NCI-H2107 (cell line): ENCODE data around the gene GPC4.

Experiments used
- DNase-seq: peaks from one replicate; lab custom pipeline; 2025; lab: John Stamatoyannopoulos, UW

The GPC4 gene

DNA sequence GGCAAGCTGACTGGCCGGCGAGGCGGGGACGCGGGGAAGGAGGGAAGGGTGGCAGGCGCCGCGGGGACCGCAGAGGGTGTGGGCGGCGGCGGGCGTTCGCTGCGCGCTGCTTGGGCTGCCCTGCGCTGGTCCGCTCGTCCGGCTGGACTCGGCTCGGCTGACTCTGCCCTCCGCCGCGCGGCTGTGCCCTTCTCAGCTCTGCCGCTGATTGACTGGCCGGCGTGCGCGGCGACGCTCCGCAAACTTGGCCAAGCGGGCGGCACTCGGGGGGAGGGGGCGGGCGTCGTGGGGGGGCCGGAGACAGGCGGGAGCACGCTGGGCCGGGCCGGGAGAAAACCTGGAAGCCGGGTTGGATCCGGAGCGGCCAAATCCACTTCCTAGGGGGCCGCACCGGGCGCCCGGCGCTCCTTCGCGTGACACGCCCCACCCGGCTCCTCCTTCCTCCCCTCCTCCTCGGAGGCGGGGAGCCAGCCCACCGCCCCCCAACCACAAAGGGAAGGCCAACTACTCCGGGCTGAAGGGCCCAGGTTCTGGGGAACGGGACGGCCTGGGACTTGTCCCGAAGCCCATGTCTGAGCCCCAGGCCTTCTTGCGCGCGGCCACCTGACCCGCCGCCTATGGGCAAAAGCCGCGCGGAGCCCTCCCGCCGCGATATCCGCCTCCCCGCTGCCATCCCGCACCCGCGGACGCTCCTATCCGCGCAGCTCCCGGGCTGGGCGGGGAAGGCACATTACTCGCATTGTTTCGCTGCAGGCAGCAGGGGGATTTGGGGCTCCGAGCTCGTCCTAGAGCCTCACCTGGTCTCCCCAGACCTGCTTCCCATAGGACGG, at the start of gene GPC4:
GPC4 (minus strand) TSS at position 214 of the 830 bp plus-strand sequence. CDS start 524 bp downstream, outside the sequence.
- DNase-seq, result no peak

DNA sequence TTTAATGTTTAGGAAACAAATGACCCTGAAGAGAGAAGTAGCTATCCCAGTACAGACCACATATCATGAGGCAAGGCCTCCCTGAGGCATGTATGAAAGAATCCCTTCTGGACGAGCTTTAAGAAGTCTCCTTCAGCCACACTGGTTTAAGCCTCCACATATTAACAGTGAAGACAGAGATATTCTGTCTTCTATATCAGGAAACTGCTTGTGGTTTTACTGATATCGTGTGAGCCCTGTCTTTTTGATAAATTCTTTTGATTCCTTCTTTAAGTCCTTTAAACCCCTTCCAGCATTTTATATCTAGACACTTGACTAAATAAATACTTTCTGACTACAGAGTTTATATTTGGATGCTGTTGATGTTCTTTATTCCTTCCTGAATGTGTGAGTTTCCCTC, 45.9 kb upstream of the GPC4 start:
- DNase-seq, result no peak

DNA sequence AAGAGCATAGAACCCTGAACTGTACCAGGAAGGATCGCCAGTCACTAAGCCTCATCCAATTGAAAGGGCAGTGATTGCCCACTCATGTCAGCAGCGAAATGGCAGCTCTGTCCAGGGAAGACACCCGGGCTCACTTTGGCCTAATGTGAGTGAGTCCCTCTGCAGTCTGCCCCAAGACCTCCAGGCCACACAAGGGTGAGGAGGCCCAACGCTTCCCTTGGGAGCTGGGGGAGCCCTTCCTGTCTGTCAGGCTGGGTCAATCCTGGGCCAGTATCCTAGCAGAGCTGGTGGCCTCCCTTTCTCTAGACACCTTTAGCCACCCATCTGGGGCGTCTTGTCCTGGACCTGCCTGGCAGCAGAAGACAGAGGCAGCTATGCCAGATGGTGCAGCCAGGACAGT, 39.6 kb upstream of the GPC4 start:
- DNase-seq, result no peak

DNA sequence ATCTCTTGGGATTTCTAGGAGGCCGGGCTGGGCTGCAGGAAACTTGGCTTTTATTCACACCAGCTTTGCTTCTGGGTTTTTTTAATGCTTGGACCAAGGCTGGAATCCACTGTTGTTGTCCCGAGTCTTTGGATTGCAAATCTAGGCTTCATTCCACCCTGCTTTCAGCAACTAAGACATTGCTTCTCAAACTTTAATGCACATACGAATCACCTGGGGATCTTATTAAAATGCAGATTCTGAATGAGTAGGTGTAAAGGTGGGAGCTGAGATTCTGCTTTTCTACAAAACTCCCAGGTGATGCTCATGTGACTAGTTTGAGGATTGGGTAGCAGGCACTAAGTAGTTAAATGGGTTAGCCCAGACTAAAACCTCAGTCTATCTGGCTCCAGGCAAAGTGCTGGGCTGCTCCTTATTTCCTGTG, 39.2 kb upstream of the GPC4 start:
- DNase-seq, result no peak

DNA sequence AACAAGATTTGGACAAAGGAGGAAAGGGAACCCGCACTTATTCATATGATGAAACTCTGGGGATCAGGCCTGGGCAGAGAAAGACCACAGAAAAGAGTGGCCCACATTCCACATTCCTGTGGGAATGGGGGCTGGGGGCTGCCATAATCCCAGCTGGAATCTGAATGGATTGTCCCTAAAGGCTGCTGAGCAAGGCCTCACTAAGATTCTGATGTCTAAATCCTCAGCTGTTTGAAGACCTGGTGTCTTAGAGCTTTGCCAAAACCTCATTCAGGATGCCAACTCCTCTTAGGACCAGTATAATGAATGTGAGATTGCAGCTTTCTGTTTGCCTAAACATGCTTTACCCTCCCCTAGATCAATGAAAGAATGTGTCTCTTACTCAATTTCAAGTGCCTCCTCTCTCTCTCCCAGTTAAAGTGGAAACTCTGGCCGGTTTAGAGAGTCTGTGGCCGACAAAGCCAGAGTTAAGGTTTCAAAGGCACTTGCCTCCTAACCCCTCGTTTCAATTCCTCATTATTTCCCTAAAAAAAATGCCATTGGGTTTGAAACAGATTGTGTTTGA, 33.3 kb upstream of the GPC4 start:
- DNase-seq, result no peak

DNA sequence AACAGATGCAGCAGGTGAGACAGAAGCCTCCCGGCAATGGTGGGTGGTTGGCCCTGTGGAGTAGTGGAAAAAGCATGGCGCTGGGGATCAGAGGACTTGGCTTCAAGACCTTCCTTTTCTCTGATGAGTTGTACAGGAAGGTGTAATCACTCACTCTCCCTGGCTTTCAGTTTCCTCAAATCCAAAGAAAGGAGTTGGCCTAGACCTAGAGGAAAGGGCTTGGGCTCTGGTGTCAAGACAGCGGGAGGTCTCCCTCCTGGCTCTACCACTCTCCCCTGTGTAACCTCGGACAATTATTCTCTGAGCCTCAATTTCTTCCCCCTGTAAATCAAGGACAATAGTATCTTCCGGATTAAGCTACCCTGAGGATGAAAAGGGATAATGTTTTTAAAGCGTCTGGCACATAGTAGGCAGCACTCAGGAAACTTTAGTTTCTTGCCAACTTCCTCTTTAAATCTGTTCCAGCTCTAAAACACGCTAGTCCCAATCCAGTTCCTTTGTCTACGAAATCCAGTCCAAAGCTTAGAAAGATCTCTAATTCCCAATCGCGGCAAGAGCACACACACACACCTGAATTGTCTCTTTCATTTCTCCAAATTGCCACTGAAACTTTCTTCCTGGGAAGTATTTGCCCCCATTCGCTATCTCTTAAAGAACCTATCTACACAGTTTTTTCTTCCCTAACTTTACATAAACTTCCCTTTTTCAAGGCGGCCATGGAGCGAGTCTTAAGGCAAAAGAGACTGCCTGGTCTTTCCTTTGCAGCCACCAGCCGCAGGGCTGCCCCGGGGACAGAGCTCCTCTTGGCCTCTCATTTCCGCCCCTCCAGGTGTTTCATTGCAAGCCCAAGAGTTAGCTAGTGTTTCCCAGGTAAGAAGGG, 29.9 kb upstream of the GPC4 start:
- no peak for DNase-seq

DNA sequence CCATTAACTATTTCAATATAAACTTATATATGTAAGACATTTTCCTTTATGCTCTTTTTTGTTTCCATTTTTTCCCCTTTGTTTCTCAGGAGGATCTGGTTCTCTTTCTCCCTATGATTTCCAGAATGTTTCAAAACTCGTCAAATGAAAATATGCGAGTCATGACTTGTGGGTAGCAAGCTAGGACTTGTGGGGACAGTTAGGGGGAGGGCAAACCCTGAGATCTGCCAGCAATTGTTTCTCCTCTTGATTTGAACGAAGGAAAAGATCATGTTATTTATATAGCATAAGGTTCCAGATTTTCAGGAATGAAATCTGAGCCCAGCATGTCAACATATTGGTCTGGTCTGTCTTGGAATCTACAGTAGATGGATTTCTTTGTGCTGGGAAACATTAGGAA, 28.9 kb upstream of the GPC4 start:
- DNase-seq, result no peak

DNA sequence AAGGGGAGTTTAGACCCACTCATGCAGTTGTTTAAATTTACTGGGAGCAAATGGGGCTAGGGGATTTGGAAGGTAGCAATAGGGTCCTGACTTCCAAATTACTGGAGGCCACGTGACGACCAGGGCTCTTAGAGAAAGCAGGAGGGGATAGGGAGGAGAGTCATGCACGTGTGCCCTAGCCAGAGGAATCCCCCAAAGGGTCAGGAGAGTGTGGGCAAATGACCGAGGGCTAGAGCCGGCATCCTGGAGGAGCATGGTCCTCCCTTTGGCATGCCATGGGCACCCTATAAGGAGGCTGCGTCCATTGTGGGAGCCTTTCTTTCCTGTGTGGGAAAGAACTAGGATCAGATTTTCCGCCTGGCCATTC, 25.5 kb upstream of the GPC4 start:
- no peak for DNase-seq

DNA sequence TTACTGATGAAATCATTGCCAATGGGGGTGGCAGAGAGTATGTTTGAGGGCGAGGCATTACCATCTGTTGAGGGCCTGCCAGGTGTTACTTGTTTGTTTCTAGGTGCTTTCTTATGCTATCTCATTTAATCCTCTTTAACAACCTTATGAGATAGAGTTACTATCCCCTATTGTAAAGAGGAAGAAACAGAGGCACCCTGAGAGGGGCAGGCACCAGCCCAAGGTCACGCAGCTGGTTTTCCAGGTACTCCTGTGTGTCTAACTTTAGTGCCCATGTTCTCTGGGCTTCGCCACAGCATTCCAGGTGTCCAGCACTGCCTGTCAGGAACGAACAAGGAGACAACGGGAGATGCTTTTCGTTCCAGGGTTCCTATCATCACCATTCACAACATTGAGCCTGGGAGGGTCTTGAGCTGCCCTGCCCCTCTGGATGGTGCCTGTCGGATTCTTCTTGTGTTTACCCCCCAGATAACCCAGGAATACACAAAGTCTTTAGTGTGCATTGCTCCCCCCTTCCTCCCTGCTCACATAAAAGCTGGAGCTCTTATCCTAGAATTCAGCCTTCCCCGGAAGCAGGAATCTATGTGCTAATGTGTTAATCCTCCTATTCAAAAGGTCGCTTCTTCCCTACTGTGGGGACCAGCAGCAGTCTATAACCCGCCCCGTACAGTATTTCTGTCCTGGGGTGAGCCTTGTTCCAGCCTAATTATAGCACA, 24.9 kb upstream of the GPC4 start:
- no peak for DNase-seq

DNA sequence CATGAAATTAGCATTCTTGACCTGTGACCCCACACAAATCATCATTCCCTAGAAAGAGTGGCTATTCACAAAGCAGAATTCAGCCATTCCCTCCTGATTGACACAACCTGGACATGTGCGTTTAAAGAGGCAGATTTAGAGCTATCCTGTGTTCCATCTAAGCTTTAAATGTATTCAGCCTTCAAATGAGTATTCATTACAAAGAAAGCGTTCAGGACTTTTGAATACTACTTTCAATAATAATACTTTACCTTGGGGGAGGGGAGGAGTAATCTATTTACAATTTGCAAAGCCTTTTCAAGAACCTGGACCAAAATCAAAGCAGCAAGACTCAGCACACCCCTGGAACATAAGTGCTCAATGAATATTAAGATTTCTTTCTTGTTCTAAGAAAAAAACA, 22.5 kb upstream of the GPC4 start:
- DNase-seq, result no peak

DNA sequence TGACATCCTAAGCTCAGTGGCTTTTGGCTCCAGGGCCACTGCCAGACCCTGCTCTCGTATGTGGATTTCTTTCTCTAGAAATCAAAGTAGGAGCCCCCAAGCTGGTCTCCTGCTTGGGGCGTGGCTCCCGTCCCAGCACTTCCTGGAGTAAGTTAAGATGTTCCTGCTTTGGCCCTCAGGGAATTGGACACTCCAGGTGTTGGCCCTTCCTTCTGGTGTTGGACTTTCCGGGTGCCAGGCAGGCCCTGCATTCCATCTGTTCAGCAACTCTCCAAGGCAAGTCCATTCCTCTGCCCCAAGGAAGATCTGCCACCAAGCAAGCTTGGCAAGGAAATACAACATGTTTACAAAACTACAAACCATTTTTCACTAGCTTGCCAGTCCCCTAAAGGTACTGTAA, 22.1 kb upstream of the GPC4 start:
- no peak for DNase-seq

DNA sequence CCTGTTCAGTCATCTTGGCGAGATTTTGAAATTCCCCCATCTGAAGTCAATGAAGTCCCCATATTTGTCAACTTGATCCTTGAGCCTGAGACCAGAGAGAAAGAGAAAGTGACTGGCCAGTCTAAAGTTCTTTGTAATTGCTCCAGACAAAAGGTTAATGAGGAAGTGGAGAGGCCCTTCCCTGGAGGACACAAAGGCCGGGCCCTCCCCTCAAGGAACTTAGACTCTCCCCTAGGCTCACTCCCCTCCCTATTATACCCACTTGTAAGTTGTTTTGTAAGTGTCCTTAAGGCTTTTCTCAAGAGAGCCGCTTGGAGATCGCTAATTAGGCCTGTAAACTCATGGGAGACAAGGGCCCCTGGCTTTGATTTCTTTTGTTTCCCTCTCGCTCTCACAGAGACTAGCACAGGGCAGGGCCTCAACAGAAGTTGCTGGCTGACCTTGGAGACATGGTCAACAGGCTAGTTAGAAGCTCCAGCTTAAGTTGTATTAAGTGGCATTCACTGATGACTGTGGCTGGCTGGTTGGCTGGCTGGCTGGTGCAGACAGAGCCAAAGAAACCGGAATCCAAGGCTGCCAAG, 20.3 kb upstream of the GPC4 start:
- DNase-seq, result no peak

DNA sequence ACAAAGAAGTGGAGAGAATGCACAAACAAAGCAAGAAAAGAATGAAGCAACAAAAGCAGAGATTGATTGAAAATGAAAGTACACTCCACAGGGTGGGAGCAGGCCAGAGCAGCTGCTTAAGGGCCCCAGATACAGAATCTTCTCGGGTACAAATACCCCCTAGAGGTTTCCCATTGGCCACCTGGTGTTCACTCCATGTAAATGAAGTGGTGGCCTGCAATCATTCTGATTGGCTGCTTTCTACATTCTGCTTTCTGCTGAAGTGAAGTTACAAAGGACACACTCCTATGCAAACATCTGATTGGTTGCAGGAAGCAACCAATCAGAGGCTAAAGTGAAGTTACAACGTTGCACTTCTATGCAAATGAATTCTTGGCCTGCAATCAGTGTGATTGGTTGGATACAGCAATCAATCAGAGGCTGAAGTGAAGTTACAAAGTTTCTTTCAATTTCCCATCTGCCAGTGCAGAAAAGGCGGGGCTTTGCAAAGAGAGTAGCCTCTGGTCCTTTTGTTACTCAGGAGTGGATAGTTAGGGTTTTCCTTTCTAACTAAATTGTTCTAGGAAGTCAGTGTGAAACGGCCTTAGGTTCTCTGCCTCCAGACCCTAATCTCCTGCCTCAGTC, 19.0 kb upstream of the GPC4 start:
- DNase-seq, result no peak

DNA sequence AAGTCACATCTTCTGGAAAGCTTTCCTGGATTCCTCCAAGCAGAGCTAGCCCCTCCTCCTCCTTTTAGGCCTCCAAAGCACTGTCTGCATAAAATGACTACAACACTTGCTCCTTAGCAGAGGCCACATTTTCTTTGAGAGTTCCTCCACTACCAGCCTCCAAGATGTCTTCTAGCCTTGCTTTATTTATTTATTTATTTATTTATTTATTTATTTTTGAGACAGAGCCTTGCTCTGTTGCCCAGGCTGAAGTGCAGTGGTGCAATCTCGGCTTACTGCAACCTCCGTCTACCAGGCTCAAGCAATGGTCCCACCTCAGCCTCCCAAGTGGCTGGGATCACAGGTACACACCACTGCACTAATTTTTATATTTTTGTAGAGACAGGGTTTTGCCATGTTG, 4.6 kb upstream of the GPC4 start:
- no peak for DNase-seq

DNA sequence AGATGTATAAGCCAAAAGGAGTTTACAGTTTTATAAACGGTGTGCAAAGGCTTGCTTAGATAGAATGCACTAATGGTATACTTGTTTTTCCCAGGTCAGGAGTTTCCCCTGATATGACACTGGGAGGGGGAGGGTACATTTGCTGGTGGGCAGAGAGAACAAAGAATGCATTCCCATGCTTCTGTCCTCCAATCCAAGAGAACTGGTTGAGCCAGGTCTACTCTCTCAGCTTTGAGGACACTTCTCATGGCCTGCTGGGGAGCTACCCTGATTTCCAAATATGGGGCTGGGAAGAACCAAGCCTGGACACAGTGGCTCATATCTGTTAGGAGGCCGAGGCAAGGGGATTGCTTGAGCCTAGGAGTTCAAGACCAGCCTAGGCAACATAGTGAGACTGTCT, 3.3 kb upstream of the GPC4 start:
- no peak for DNase-seq

DNA sequence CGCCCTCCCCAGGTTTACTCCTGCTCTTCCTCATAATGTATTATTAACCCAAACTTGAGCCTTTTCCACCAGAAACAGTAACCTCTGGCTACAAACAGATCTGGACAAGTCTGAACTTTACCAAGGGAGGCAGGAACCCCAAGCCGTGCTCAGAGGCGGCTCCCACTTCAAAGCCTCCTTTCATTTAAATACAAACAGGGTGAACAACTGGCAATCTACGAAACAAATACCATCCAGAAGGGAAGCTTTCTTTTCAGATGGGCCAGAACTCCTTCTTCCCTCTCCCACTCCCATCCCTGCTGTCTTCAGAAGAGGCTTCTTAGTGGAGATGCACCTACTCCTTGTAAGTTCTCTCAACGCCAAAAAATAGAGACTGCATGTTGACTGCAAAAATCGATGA, 2.1 kb upstream of the GPC4 start:
- DNase-seq, result no peak

DNA sequence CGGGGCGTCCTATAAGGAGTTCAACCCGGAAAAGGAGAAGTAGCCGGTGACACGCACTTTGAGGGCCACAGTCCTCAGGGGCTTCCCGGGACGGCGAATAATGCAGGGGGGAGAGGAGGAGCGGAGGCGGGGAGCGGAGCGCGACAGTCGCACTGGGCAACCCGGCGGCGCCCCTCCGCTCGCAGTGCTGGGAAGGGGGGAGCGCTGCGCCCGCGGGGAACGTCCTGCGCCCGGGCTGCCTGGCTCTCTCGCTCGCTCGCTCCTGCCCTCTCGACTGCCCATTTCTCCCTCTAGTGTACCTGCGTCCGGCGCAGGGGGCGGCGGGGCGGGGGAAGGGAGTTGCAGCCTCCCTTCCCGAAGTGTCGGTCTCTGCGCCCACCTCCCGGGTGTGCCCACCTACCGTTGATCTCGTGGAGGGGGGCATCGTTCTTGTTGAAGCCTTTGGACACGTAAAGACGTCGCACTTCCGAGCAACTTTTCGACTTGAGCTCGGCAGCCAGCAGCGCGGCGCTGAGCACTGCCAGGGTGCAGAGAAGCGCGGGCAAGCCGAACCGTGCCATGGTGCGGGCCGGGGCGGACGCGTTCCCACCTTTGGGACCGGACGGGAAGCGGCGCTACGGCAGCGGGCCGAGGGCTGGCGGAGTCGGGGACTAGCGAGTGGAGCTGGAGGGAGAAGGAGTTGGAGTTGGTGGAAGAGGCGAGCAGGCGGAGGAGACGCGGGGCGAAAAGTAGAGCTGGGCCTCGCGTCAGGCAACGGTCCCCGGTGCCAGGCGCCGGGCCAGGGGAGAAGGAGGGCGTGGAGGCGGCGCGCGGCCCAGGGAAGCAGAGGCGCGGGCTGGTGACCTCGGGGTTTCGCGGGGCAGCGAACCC, 648 bp downstream of the GPC4 start:
- no peak for DNase-seq

DNA sequence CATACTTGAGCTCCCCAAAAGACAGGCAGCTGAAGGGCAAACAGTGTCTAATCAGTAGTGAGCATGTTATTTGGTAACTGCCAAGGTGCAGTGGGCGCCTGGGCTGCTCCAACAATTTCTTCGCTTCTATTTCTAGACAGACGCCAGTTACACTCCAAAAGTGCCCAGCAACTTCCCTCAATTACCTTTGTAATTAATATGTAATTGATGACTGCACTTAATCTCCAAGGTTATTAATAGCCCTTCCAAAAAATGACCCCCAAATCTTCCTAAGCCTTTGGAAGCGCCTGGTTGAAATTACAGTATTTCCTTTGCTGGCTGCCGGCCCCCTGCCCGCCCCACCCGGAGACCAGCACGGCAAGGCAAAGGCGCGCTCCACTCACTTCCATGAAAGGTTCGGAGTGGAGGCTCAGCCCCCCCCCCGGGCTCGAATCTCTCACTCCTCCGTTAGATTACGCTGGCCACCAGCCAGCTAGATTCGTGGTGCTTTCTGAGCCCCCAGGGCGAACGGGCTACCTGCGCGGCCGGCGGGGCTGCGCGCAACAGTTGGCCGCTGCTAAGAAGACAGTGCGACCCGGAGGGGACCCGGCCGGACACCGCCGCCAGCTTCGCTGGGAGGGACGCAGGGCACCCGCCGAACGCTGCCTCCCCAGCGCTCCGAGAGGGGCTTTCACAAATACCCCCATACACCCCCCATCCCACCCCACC, 1.9 kb downstream of the GPC4 start:
- no peak for DNase-seq

DNA sequence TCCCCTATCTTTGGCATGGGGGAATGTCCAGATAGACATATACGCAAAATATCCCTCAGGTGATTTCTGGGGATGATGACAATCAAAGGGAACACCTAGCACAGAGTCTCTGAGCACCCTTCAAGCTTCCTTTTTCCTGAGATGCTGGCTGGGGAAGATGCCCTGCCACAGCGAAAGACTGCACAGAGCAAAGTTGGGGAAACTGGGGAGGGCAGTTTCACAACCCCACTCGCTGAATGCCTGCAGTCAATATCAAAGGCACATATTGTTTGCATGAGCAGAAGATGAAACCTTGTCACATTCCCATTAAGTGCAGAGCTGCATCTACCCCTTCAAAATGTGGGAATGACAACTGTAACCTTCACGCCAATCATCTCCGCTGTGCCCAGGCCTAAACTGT, 2.6 kb downstream of the GPC4 start:
- no peak for DNase-seq

DNA sequence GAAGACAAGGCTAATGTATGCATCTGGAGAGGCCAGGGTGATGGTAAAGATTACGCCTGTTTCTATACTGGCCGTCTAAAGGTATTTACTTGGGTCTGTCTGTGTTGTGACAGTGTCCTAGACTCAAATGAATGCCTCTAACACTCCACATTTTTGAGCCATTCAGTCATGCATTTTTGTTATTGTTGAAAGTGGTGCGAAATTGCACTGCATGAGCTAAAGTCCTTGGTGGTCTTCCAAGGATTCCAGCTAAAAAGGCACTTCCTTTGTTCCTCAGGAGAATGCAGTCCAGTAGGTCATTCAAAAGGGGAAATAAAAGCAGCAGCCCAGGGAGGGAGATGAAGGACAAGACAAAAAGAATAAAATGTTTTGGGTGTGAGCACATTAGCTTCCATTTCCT, 3.0 kb downstream of the GPC4 start:
- DNase-seq, result no peak
